Measurements from ENCODE around the gene TAL1.

GRCh38 chr1:47184822-47185677 is 47.0 kb downstream of the TAL1 start:
- TF ChIP-seq CTCF (IDR thresholded peaks at IDR 0.05) = no peak
- no peak for TF ChIP-seq POLR2A (IDR thresholded peaks at IDR 0.05)
- TF ChIP-seq EP300 (IDR thresholded peaks at IDR 0.05) = no peak

All from gastroesophageal sphincter (tissue), 3 donors.